GM12878 (cell line): ENCODE measurements around the gene REPS2. TPM values are rescaled to one million over a fixed set of nuclear protein-coding genes. Genes with fewer than 3 reads are reported as not detected.

Source experiments
- ATAC-seq: fragments of 200-7000 bp; cut with Tn5 transposase; 3 replicates; pipeline ENCODE4 v1.9.1; 2020; ENCODE audit warnings: mild to moderate bottlenecking, moderate library complexity
- BruUV-seq: library from RNA; stranded (reverse); fragments of 400-500 nt; replicated peaks from 2 replicates; lab custom pipeline; 2021; lab: Mats Ljungman, UMichigan
- CTCF ChIA-PET: fragments of 300-600 bp; sonication (Branson Sonifier 250); formaldehyde crosslinking; extraction: SDS; loops from one replicate; lab custom pipeline; 2021; ENCODE audit warnings: inconsistent platforms; lab: Yijun Ruan, JAX
- POLR2A ChIA-PET: fragments of 350-600 bp; formaldehyde crosslinking; extraction: SDS; loops from one replicate; lab custom pipeline; 2021; ENCODE audit warnings: inconsistent platforms; lab: Charles Lee
- RAD21 ChIA-PET: fragments of 300-600 bp; sonication (Branson Sonifier 250); formaldehyde crosslinking; loops from one replicate; lab custom pipeline; 2023; ENCODE audit warnings: antibody characterized with exemption; ENCODE audit not compliant: unreplicated experiment; lab: Charles Lee
- SMC1A ChIA-PET: fragments of 300-600 bp; sonication (Branson Sonifier 250); formaldehyde crosslinking; loops from one replicate; lab custom pipeline; 2023; ENCODE audit not compliant: unreplicated experiment, uncharacterized antibody; lab: Charles Lee
- DNase-seq: peaks from one replicate; pipeline ENCODE4 v3.0.0-alpha.2; 2011; ENCODE audit warnings: low read depth, low spot score
- FAIRE-seq: peaks from 3 replicates; lab custom pipeline; 2011; peaks lifted over from hg19 to GRCh38; lab: Jason Lieb, UNC
- H2AFZ ChIP-seq: 2 replicates; pipeline ENCODE4 v1.6.0; 2011; ENCODE audit warnings: low read depth, low read length, control low read depth; ENCODE audit not compliant: control insufficient read depth
- H3K27ac ChIP-seq: 2 replicates; pipeline ENCODE4 v1.5.1; 2011; ENCODE audit warnings: control low read depth; ENCODE audit not compliant: control insufficient read depth, insufficient read depth
- H3K27me3 ChIP-seq, 2 experiments: replicated peaks in 1 of 2; 2 replicates each; pipeline versions ENCODE4 v1.6.0 to v1.6.1; 2011; ENCODE audit warnings: low read length in 1 of 2; ENCODE audit not compliant: control insufficient read depth in 2 of 2, insufficient read depth in 2 of 2
- H3K36me3 ChIP-seq, 2 experiments: 2 replicates each; pipeline ENCODE4 v1.5.1; 2011; ENCODE audit warnings: low read length in 1 of 2; ENCODE audit not compliant: control insufficient read depth in 2 of 2, insufficient read depth in 2 of 2
- H3K4me1 ChIP-seq: 2 replicates; pipeline ENCODE4 v1.6.1; 2011; ENCODE audit warnings: mild to moderate bottlenecking, low read length, moderate library complexity, mixed read lengths; ENCODE audit not compliant: control insufficient read depth, insufficient read depth
- H3K4me2 ChIP-seq: 2 replicates; pipeline ENCODE4 v1.6.0; 2011; ENCODE audit warnings: control low read depth; ENCODE audit not compliant: control insufficient read depth, insufficient read depth
- H3K4me3 ChIP-seq: fragments of 200-600 bp; sonication (generic); 2 replicates; pipeline ENCODE4 v1.5.1; 2016
- H3K79me2 ChIP-seq: 2 replicates; pipeline ENCODE4 v1.6.0; 2011; ENCODE audit warnings: low read length; ENCODE audit not compliant: control insufficient read depth, insufficient read depth
- H3K9ac ChIP-seq: 2 replicates; pipeline ENCODE4 v1.8.0; 2011; ENCODE audit warnings: low read length, control low read depth, mixed read lengths; ENCODE audit not compliant: control insufficient read depth, insufficient read depth
- H3K9me3 ChIP-seq: replicated peaks from 3 replicates; pipeline ENCODE4 v1.5.1; 2011; ENCODE audit warnings: mild to moderate bottlenecking, low read length; ENCODE audit not compliant: control insufficient read depth, insufficient read depth
- H4K20me1 ChIP-seq: 2 replicates; pipeline ENCODE4 v1.6.0; 2011; ENCODE audit not compliant: control insufficient read depth, insufficient read depth
- ASH2L ChIP-seq: fragments of 300-600, 200-600 bp; sonication (generic); IDR thresholded peaks from 2 replicates; pipeline ENCODE4 v1.6.1; 2017; ENCODE audit warnings: low read depth, mild to moderate bottlenecking, borderline replicate concordance
- BACH1 ChIP-seq: fragments of 450-650 bp; IDR thresholded peaks from 2 replicates; pipeline ENCODE4 v1.6.1; 2017; ENCODE audit warnings: mild to moderate bottlenecking, borderline replicate concordance
- CBX3 ChIP-seq: fragments of 200-600 bp; sonication (generic); IDR thresholded peaks from 2 replicates; pipeline ENCODE4 v1.6.1; 2016; ENCODE audit warnings: low read depth, borderline replicate concordance
- CEBPB ChIP-seq, 2 experiments: fragments of 150-350 bp in 1 of 2; IDR thresholded peaks; 2 replicates each; pipeline ENCODE4 v1.6.1; 2012 to 2014; ENCODE audit warnings: low read depth in 2 of 2, low read length in 2 of 2, borderline replicate concordance in 1 of 2, inconsistent platforms in 1 of 2
- ETV6 ChIP-seq, 2 experiments: fragments of 450-650 bp in 1 of 2; IDR thresholded peaks in 1 of 2; conservative IDR thresholded peaks in 1 of 2; 2 replicates each; pipeline ENCODE4 v1.6.1; 2014; ENCODE audit warnings: antibody characterized with exemption in 1 of 2, borderline replicate concordance in 1 of 2, low read depth in 1 of 2, mild to moderate bottlenecking in 1 of 2, moderate library complexity in 1 of 2
- MEF2A ChIP-seq: IDR thresholded peaks from 2 replicates; pipeline ENCODE4 v1.6.1; 2011; ENCODE audit warnings: low read depth, mild to moderate bottlenecking, low read length, moderate library complexity; ENCODE audit not compliant: insufficient read depth
- MYC ChIP-seq: IDR thresholded peaks from 2 replicates; pipeline ENCODE4 v1.6.1; 2011; ENCODE audit warnings: mild to moderate bottlenecking, low read length, moderate library complexity, inconsistent platforms; ENCODE audit not compliant: insufficient read depth, insufficient replicate concordance, insufficient read length, severe bottlenecking
- NRF1 ChIP-seq: conservative IDR thresholded peaks from 2 replicates; pipeline ENCODE4 v1.6.1; 2011; ENCODE audit warnings: mild to moderate bottlenecking, low read depth, low read length, improper control_type of control experiment
- PAX5 ChIP-seq: IDR thresholded peaks from 2 replicates; pipeline ENCODE4 v1.6.1; 2011; ENCODE audit warnings: low read depth, low read length, borderline replicate concordance
- SP1 ChIP-seq: IDR thresholded peaks from one replicate; pipeline ENCODE4 v1.6.1; 2011; ENCODE audit warnings: low read depth, low read length
- SPI1 ChIP-seq: IDR thresholded peaks from 2 replicates; pipeline ENCODE4 v1.6.1; 2011; ENCODE audit warnings: low read depth, mild to moderate bottlenecking, low read length, moderate library complexity, borderline replicate concordance; ENCODE audit not compliant: insufficient read depth
- SUPT20H ChIP-seq: IDR thresholded peaks from 2 replicates; pipeline ENCODE4 v1.6.1; 2011; ENCODE audit warnings: low read depth, mild to moderate bottlenecking, low read length, moderate library complexity, borderline replicate concordance; ENCODE audit not compliant: control insufficient read depth
- ZNF217 ChIP-seq: fragments of 450-650 bp; IDR thresholded peaks from 2 replicates; pipeline ENCODE4 v1.6.1; 2017; ENCODE audit warnings: antibody characterized with exemption, mild to moderate bottlenecking
- ZZZ3 ChIP-seq: IDR thresholded peaks from 2 replicates; pipeline ENCODE4 v1.6.1; 2011; ENCODE audit warnings: low read depth; ENCODE audit not compliant: control insufficient read depth, insufficient read length
- WGBS: methylation state at CpG from one replicate; pipeline ENCODE4 v1.1.6; 2016; ENCODE audit warnings: low lambda C conversion rate; ENCODE audit not compliant: insufficient replicate concordance, insufficient coverage; ENCODE audit errors: missing lambda C conversion rate; 5-methylcytosine and 5-hydroxymethylcytosine counted together
- in situ Hi-C: fragments of 300-500 bp; cut with MboI; formaldehyde crosslinking; loops from 9 replicates; pipeline ENCODE4 v1.14.3; 2018; ENCODE audit warnings: mixed read lengths
- intact Hi-C: fragments of 100-400 bp; cut with micrococcal nuclease; formaldehyde crosslinking; loops from one replicate; pipeline ENCODE4 v1.14.2; 2022; ENCODE audit not compliant: unreplicated experiment
- polyA plus RNA-seq, 11 experiments: library from polyadenylated mRNA; depleted of rRNA in 4 of 11; unstranded in 6 of 11; stranded (reverse) in 5 of 11; fragments of >200 nt; fragmentation: Nextera tagmentation in 4 of 11; fragmentation: Illumina TruSeq in 1 of 11; extraction: Ambion mirVana in 4 of 11; extraction: Trizol in 1 of 11; gene quantifications; 1 replicate in 1 of 11; 2 replicates in 10 of 11; pipeline versions ENCODE4 v1.2.1 to v1.2.3, GENCODE V29; 2011 to 2016; ENCODE audit warnings: inconsistent platforms in 2 of 11, missing spikeins in 2 of 11, low read depth in 1 of 11
- total RNA-seq, 4 experiments: library from RNA; depleted of rRNA in 3 of 4; stranded (reverse); fragments of >200 nt in 3 of 4; fragmentation: Illumina TruSeq in 1 of 4; extraction: Trizol in 1 of 4; gene quantifications; 2 replicates each; pipeline versions ENCODE4 v1.2.1 to v1.2.3, GENCODE V29; 2013 to 2021
- TF ChIP-seq, protein P1 (sequence below), 3 experiments: IDR thresholded peaks in 2 of 3; conservative IDR thresholded peaks in 1 of 3; 2 replicates each; pipeline ENCODE4 v1.5.1; 2011; ENCODE audit warnings: low read depth in 3 of 3, low read length in 3 of 3, mild to moderate bottlenecking in 3 of 3, control low read depth in 2 of 3, moderate library complexity in 2 of 3, inconsistent platforms in 1 of 3, mixed read lengths in 1 of 3; ENCODE audit not compliant: control insufficient read depth in 2 of 3, insufficient read depth in 1 of 3; ENCODE audit errors: extremely low read depth in 1 of 3
- TF ChIP-seq, protein P2 (sequence below): IDR thresholded peaks from 2 replicates; pipeline ENCODE4 v1.6.1; 2011; ENCODE audit warnings: low read depth, low read length, improper control_type of control experiment, borderline replicate concordance
- TF ChIP-seq, protein P3 (sequence below): fragments of 450-650 bp; formaldehyde crosslinking; IDR thresholded peaks from 2 replicates; pipeline ENCODE4 v1.4.0; 2020; ENCODE audit warnings: mild to moderate bottlenecking, moderate library complexity

REPS2 gene
- total and polyA plus RNA-seq, 10 of the 15 experiments (the other 5 are each of a cell fraction or from before 2014, with no cell fraction given) = 2.1 to 6.8 (median 3.9) TPM

DNA sequence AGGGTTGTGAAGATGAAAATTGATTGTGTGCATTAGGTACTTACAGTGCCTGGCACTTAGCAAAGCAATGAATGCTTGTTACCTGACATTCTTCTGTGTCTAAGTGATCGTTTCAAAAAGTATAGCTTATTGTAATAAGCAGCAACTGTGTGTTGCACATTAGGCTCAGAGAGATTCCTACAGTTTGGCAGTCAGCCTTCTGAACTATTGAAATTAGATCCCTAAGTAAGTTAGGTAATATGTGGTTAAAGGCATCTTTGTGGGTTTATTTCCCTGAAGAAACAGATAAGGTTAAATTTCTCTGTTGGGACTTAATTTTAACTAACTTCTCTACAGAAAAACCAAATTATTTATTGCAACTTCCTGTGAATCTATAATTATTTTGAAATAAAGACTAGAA lies 93.4 kb downstream of the REPS2 start:
- Histone ChIP-seq H3K36me3 (no peaks in the 10 kb centered on the region), H3K4me2 (no peak overlapping the region), H3K4me1 (no peaks in the 10 kb centered on the region), H3K4me3 (no peak overlapping the region), H3K27ac (no peak overlapping the region), H3K79me2 (no peaks in the 10 kb centered on the region), H3K9ac (no peak overlapping the region), H3K27me3 (peaks cover 0 to 2% of the 10 kb centered on the region in 2 experiments; a peak in 1 of 4 replicates), H4K20me1 (no peaks in the 10 kb centered on the region), H2AFZ (no peak overlapping the region), H3K9me3 (no peaks in the 10 kb centered on the region)
- ChIA-PET SMC1A (interaction anchor here (0.7 to 6.1 kb wide), 5 partner anchors 9 to 157 kb away, joined by 3 to 21 read pairs (median 6); no protein-coding TSS in a partner anchor), POLR2A (no interaction called here), CTCF (interaction anchor here (1.0 to 5.1 kb wide), 3 partner anchors 11 to 157 kb away, joined by 4 to 31 read pairs (median 14); no protein-coding TSS in a partner anchor), RAD21 (interaction anchor here (1.0 kb wide), 1 partner anchor 10 kb away, joined by 5 read pairs; no protein-coding TSS in a partner anchor)
- BruUV-seq = no TSS peak
- 0% methylated on average over 1 of the region's 1 CpG for WGBS
- intact Hi-C loops (no loop called here), in situ Hi-C loops (loop anchor here (5.0 kb wide), 1 partner anchor 148 kb away; no protein-coding TSS in a partner anchor)
- TF ChIP-seq NRF1 (no peak), CBX3 (no peak), ZZZ3 (no peak), MEF2A (no peak), MYC (no peak), ETV6 (conservative IDR thresholded peaks at IDR 0.05 in 1 of 2, IDR thresholded peaks at IDR 0.05 in 1 of 2; ENCODE audit: borderline replicate concordance in 1 of 2, low read depth in 1 of 2) (no peak), ASH2L (no peak), CEBPB (IDR thresholded peaks at IDR 0.05; ENCODE audit: borderline replicate concordance in 1 of 2, low read depth in 2 of 2, low read length in 2 of 2) (no peak), BACH1 (no peak), PAX5 (no peak), SP1 (no peak), SPI1 (no peak), ZNF217 (no peak), SUPT20H (no peak)
- TF ChIP-seq, protein P1, sequence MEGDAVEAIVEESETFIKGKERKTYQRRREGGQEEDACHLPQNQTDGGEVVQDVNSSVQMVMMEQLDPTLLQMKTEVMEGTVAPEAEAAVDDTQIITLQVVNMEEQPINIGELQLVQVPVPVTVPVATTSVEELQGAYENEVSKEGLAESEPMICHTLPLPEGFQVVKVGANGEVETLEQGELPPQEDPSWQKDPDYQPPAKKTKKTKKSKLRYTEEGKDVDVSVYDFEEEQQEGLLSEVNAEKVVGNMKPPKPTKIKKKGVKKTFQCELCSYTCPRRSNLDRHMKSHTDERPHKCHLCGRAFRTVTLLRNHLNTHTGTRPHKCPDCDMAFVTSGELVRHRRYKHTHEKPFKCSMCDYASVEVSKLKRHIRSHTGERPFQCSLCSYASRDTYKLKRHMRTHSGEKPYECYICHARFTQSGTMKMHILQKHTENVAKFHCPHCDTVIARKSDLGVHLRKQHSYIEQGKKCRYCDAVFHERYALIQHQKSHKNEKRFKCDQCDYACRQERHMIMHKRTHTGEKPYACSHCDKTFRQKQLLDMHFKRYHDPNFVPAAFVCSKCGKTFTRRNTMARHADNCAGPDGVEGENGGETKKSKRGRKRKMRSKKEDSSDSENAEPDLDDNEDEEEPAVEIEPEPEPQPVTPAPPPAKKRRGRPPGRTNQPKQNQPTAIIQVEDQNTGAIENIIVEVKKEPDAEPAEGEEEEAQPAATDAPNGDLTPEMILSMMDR (IDR thresholded peaks at IDR 0.05 in 2 of 3, conservative IDR thresholded peaks at IDR 0.05 in 1 of 3; ENCODE audit: control insufficient read depth in 2 of 3, extremely low read depth in 1 of 3, insufficient read depth in 1 of 3, low read depth in 3 of 3, low read length in 3 of 3) = no peak
- TF ChIP-seq, protein P2, sequence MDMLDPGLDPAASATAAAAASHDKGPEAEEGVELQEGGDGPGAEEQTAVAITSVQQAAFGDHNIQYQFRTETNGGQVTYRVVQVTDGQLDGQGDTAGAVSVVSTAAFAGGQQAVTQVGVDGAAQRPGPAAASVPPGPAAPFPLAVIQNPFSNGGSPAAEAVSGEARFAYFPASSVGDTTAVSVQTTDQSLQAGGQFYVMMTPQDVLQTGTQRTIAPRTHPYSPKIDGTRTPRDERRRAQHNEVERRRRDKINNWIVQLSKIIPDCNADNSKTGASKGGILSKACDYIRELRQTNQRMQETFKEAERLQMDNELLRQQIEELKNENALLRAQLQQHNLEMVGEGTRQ = no peak
- TF ChIP-seq, protein P3, sequence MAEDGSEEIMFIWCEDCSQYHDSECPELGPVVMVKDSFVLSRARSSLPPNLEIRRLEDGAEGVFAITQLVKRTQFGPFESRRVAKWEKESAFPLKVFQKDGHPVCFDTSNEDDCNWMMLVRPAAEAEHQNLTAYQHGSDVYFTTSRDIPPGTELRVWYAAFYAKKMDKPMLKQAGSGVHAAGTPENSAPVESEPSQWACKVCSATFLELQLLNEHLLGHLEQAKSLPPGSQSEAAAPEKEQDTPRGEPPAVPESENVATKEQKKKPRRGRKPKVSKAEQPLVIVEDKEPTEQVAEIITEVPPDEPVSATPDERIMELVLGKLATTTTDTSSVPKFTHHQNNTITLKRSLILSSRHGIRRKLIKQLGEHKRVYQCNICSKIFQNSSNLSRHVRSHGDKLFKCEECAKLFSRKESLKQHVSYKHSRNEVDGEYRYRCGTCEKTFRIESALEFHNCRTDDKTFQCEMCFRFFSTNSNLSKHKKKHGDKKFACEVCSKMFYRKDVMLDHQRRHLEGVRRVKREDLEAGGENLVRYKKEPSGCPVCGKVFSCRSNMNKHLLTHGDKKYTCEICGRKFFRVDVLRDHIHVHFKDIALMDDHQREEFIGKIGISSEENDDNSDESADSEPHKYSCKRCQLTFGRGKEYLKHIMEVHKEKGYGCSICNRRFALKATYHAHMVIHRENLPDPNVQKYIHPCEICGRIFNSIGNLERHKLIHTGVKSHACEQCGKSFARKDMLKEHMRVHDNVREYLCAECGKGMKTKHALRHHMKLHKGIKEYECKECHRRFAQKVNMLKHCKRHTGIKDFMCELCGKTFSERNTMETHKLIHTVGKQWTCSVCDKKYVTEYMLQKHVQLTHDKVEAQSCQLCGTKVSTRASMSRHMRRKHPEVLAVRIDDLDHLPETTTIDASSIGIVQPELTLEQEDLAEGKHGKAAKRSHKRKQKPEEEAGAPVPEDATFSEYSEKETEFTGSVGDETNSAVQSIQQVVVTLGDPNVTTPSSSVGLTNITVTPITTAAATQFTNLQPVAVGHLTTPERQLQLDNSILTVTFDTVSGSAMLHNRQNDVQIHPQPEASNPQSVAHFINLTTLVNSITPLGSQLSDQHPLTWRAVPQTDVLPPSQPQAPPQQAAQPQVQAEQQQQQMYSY = no peak
- no peak for ATAC-seq
- no peak for FAIRE-seq
- DNase-seq = no peak
